SK-N-SH (cell line): ENCODE results near the gene CD36. TPM values are rescaled to one million over a fixed set of nuclear protein-coding genes. Genes with fewer than 3 reads are reported as not detected.

Source experiments
- CTCF ChIA-PET: fragments of 300-600, 350-600 bp; formaldehyde crosslinking; extraction: SDS; loops from one replicate; lab custom pipeline; 2021; lab: Yijun Ruan, JAX
- POLR2A ChIA-PET: fragments of 350-600 bp; sonication (Branson Sonifier 250); formaldehyde crosslinking; extraction: SDS; loops from one replicate; lab custom pipeline; 2020; ENCODE audit warnings: antibody characterized with exemption, inconsistent platforms; lab: Yijun Ruan, JAX
- DNase-seq: peaks from one replicate; pipeline ENCODE4 v3.0.0; 2012
- H2AFZ ChIP-seq: fragments of 200-600 bp; sonication (generic); 2 replicates; pipeline ENCODE4 v1.8.1; 2016; ENCODE audit warnings: antibody characterized with exemption, mild to moderate bottlenecking, low read depth
- H3F3A ChIP-seq: fragments of 200-600 bp; sonication (generic); replicated peaks from 2 replicates; pipeline ENCODE3; 2016; ENCODE audit warnings: antibody characterized with exemption, mild to moderate bottlenecking; ENCODE audit not compliant: insufficient read depth
- H3K27ac ChIP-seq, 2 experiments: fragments of 200-500 bp in 1 of 2; fragments of 200-600 bp in 1 of 2; sonication (Bioruptor generic) in 1 of 2; sonication (generic), shearing (Covaris generic) in 1 of 2; 2 replicates each; pipeline versions ENCODE4 v1.5.1 to v1.6.1; 2014 to 2016; ENCODE audit warnings: low read depth in 2 of 2, inconsistent platforms in 1 of 2, low read length in 1 of 2, mild to moderate bottlenecking in 1 of 2, mixed read lengths in 1 of 2
- H3K27me3 ChIP-seq: fragments of 200-600 bp; sonication (generic), shearing (Covaris generic); 2 replicates; pipeline ENCODE4 v1.6.1; 2016; ENCODE audit warnings: mixed run types; ENCODE audit not compliant: insufficient read depth
- H3K36me3 ChIP-seq, 2 experiments: fragments of 200-500 bp in 1 of 2; fragments of 200-600 bp in 1 of 2; sonication (Bioruptor generic) in 1 of 2; sonication (generic) in 1 of 2; replicated peaks in 1 of 2; 2 replicates each; pipeline versions ENCODE3 to v1.5.1; 2014 to 2016; ENCODE audit warnings: low read length in 1 of 2, mild to moderate bottlenecking in 1 of 2; ENCODE audit not compliant: insufficient read depth in 2 of 2, control insufficient read depth in 1 of 2
- H3K4me1 ChIP-seq, 2 experiments: fragments of 200-500 bp in 1 of 2; fragments of 200-600 bp in 1 of 2; sonication (Bioruptor generic) in 1 of 2; sonication (generic), shearing (Covaris generic) in 1 of 2; 2 replicates each; pipeline versions ENCODE4 v1.5.1 to v1.6.1; 2014 to 2016; ENCODE audit warnings: low read depth in 1 of 2, low read length in 1 of 2, mixed run types in 1 of 2; ENCODE audit not compliant: insufficient read depth in 2 of 2, control insufficient read depth in 1 of 2
- H3K4me2 ChIP-seq: fragments of 200-600 bp; sonication (generic), shearing (Covaris generic); 2 replicates; pipeline ENCODE4 v1.6.1; 2017; ENCODE audit warnings: mixed run types
- H3K4me3 ChIP-seq, 2 experiments: fragments of 200-500 bp in 1 of 2; fragments of 200-600 bp in 1 of 2; sonication (Bioruptor generic) in 1 of 2; sonication (generic), shearing (Covaris generic) in 1 of 2; 2 replicates each; pipeline versions ENCODE4 v1.5.1 to v1.8.1; 2014 to 2016; ENCODE audit warnings: low read depth in 2 of 2, inconsistent platforms in 1 of 2, low read length in 1 of 2, mild to moderate bottlenecking in 1 of 2, mixed read lengths in 1 of 2, moderate library complexity in 1 of 2
- H3K79me2 ChIP-seq: fragments of 200-600 bp; sonication (generic); 2 replicates; pipeline ENCODE4 v1.8.1; 2017; ENCODE audit warnings: mild to moderate bottlenecking; ENCODE audit not compliant: insufficient read depth
- H3K9ac ChIP-seq: fragments of 200-600 bp; sonication (generic); 2 replicates; pipeline ENCODE4 v1.6.1; 2017; ENCODE audit warnings: mixed run types
- H3K9me2 ChIP-seq: fragments of 200-600 bp; sonication (generic); 2 replicates; pipeline ENCODE4 v1.6.1; 2017; ENCODE audit warnings: mixed run types
- H3K9me3 ChIP-seq: fragments of 200-600 bp; sonication (generic); 2 replicates; pipeline ENCODE4 v1.6.1; 2017; ENCODE audit warnings: mixed run types, mild to moderate bottlenecking, moderate library complexity
- H4K20me1 ChIP-seq: fragments of 200-600 bp; sonication (generic); 2 replicates; pipeline ENCODE4 v1.6.1; 2017; ENCODE audit warnings: mild to moderate bottlenecking, mixed run types; ENCODE audit not compliant: insufficient read depth
- CTCF ChIP-seq: fragments of 200-600 bp; sonication (generic); IDR thresholded peaks from 2 replicates; pipeline ENCODE4 v1.6.1; 2017; ENCODE audit warnings: antibody characterized with exemption, mild to moderate bottlenecking, moderate library complexity
- ELF1 ChIP-seq: IDR thresholded peaks from 2 replicates; pipeline ENCODE4 v1.4.0; 2012
- EZH2phosphoT487 ChIP-seq: fragments of 200-600 bp; sonication (generic); IDR thresholded peaks from 2 replicates; pipeline ENCODE4 v1.6.1; 2017; ENCODE audit warnings: low read depth, mixed run types, mild to moderate bottlenecking, antibody characterized with exemption, moderate library complexity, borderline replicate concordance
- FOXJ3 ChIP-seq: sonication (generic); formaldehyde crosslinking; IDR thresholded peaks from 2 replicates; pipeline ENCODE4 v1.5.1; 2020; ENCODE audit warnings: mild to moderate bottlenecking, missing genetic modification reagents
- FOXM1 ChIP-seq: IDR thresholded peaks from 2 replicates; pipeline ENCODE4 v1.4.0; 2012; ENCODE audit warnings: low read depth, mild to moderate bottlenecking
- GABPA ChIP-seq: IDR thresholded peaks from 2 replicates; pipeline ENCODE4 v1.4.0; 2012; ENCODE audit warnings: low read depth, mild to moderate bottlenecking
- IRF3 ChIP-seq: fragments of 150-350 bp; IDR thresholded peaks from 2 replicates; pipeline ENCODE4 v1.6.1; 2016; ENCODE audit warnings: mild to moderate bottlenecking, low read depth, low read length
- MAX ChIP-seq: IDR thresholded peaks from 2 replicates; pipeline ENCODE4 v1.4.0; 2012; ENCODE audit warnings: low read depth
- MEF2A ChIP-seq: IDR thresholded peaks from 2 replicates; pipeline ENCODE4 v1.4.0; 2012; ENCODE audit warnings: low read depth, borderline replicate concordance
- MXI1 ChIP-seq: IDR thresholded peaks from 2 replicates; pipeline ENCODE4 v1.6.1; 2012; ENCODE audit warnings: mild to moderate bottlenecking, low read depth, low read length, improper control_type of control experiment
- PBX3 ChIP-seq: IDR thresholded peaks from 2 replicates; pipeline ENCODE4; 2012
- RFX5 ChIP-seq: IDR thresholded peaks from 2 replicates; pipeline ENCODE4 v1.6.1; 2012; ENCODE audit warnings: mild to moderate bottlenecking, improper control_type of control experiment, low read length
- SIN3A ChIP-seq: IDR thresholded peaks from 2 replicates; pipeline ENCODE4 v1.6.1; 2012; ENCODE audit warnings: low read depth, mild to moderate bottlenecking, low read length, moderate library complexity, borderline replicate concordance
- SMC3 ChIP-seq: IDR thresholded peaks from 2 replicates; pipeline ENCODE4 v1.6.1; 2012; ENCODE audit warnings: low read depth, low read length, improper control_type of control experiment
- TAF1 ChIP-seq: IDR thresholded peaks from 2 replicates; pipeline ENCODE4 v1.6.1; 2012; ENCODE audit warnings: low read depth, mild to moderate bottlenecking, low read length, moderate library complexity, borderline replicate concordance
- TCF12 ChIP-seq: IDR thresholded peaks from 2 replicates; pipeline ENCODE4 v1.4.0; 2012
- TEAD4 ChIP-seq: IDR thresholded peaks from 2 replicates; pipeline ENCODE4 v1.4.0; 2012; ENCODE audit warnings: mild to moderate bottlenecking, borderline replicate concordance; ENCODE audit not compliant: insufficient read depth
- USF1 ChIP-seq: IDR thresholded peaks from 2 replicates; pipeline ENCODE4 v1.4.0; 2012; ENCODE audit warnings: low read depth, borderline replicate concordance
- USF2 ChIP-seq: fragments of 150-350 bp; IDR thresholded peaks from 2 replicates; pipeline ENCODE4 v1.6.1; 2017; ENCODE audit warnings: antibody characterized with exemption, low read length, low read depth, borderline replicate concordance
- ZBTB33 ChIP-seq: IDR thresholded peaks from 2 replicates; pipeline ENCODE4 v1.4.0; 2012; ENCODE audit warnings: low read depth, borderline replicate concordance
- WGBS: methylation state at CpG from one replicate; pipeline ENCODE4 v1.1.6; 2017; ENCODE audit warnings: low lambda C conversion rate; 5-methylcytosine and 5-hydroxymethylcytosine counted together
- polyA plus RNA-seq, 3 experiments: library from polyadenylated mRNA; depleted of rRNA; stranded (reverse); fragments of >200 nt; gene quantifications; 2 replicates each; pipeline ENCODE4 v1.2.3, GENCODE V29; 2012

The CD36 gene
- polyA plus RNA-seq, 1 of the 3 experiments (the other 2 are of a cell fraction): 0.10 TPM

DNA sequence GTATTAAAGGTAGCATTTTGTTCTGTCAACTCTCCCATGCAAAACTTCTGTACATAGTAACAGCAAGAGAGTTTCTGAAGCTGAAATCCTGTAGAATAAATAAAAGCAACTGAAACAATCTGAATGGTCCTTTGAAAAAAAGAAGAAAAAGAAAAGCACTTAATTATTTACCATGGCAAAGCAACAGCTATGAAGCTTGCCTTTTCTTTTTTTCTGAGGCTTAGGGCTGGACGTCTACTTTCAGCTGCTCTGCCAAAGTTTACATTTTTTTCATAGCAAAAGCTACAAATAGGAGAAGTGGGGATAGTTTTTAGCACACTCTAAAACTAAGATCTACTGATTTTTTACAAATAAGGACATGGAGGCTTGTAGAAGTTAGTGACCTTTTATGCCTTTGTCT lies 31.3 kb upstream of the CD36 start:
- Histone ChIP-seq H3K79me2 (no peaks in the 10 kb centered on the region), H3K4me3 (no peak overlapping the region), H3K4me2 (no peak overlapping the region), H2AFZ (no peak overlapping the region), H3K9me2 (no peaks in the 10 kb centered on the region), H3K9me3 (no peaks in the 10 kb centered on the region), H3K36me3 (no peaks in the 10 kb centered on the region), H3K27me3 (no peaks in the 10 kb centered on the region), H3F3A (peaks cover 9% of the 10 kb centered on the region), H3K4me1 (peaks cover 3 to 13% of the 10 kb centered on the region in 2 experiments), H3K27ac (no peak overlapping the region), H4K20me1 (no peaks in the 10 kb centered on the region), H3K9ac (no peak overlapping the region)
- TF ChIP-seq ZBTB33 (no peak), FOXJ3 (no peak), IRF3 (no peak), TCF12 (no peak), TAF1 (no peak), GABPA (no peak), USF2 (no peak), MXI1 (no peak), CTCF (no peak), ELF1 (no peak), SMC3 (no peak), USF1 (no peak), MEF2A (no peak), TEAD4 (no peak), EZH2phosphoT487 (no peak), RFX5 (no peak), SIN3A (no peak), FOXM1 (no peak), MAX (no peak), PBX3 (no peak)
- 74% methylated on average over 1 of the region's 1 CpG for WGBS
- ChIA-PET CTCF (interaction anchor here (0.8 to 0.9 kb wide), 2 partner anchors 36 to 55 kb away, joined by 3 read pairs; no protein-coding TSS in a partner anchor), POLR2A (no interaction called here)
- no peak for DNase-seq
